Measurements from ENCODE around the gene POLR2J.
"Not testable (repeated sequence)": the region's sequence is repeated elsewhere in the genome, so short reads cannot be mapped to it uniquely, and the experiment has no call there.

DNA sequence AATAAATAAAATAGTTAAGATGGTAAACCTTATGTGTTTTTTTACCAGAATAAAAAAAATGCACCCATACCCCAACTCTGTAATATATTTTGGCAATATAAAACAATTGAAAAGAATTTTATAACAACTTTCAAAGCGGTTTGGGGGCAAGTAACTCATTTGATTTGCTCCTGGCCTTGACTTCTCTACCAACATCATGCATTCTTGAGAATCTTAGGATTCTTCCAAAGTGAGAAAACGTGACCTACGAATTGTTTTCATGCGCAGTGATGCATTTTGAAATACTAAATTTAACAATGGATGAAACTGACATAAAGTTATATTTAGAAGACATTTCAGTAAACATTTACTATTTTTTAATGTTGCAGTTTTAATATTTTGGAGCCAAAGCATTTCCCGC, 42.1 kb upstream of the POLR2J start:
- TF ChIP-seq, protein P1, sequence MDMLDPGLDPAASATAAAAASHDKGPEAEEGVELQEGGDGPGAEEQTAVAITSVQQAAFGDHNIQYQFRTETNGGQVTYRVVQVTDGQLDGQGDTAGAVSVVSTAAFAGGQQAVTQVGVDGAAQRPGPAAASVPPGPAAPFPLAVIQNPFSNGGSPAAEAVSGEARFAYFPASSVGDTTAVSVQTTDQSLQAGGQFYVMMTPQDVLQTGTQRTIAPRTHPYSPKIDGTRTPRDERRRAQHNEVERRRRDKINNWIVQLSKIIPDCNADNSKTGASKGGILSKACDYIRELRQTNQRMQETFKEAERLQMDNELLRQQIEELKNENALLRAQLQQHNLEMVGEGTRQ (CRISPR knock-in tag; IDR thresholded peaks at IDR 0.05): not testable (repeated sequence)
- TF ChIP-seq CREM (CRISPR knock-in tag; IDR thresholded peaks at IDR 0.05); ESRRA (CRISPR knock-in tag; IDR thresholded peaks at IDR 0.05; ENCODE audit: borderline replicate concordance); SP1 (CRISPR knock-in tag; conservative IDR thresholded peaks at IDR 0.05); KAT7 (CRISPR knock-in tag; IDR thresholded peaks at IDR 0.05; ENCODE audit: borderline replicate concordance); SMAD3 (CRISPR knock-in tag; IDR thresholded peaks at IDR 0.05; ENCODE audit: borderline replicate concordance): not testable (repeated sequence)
- TF ChIP-seq, protein P2, sequence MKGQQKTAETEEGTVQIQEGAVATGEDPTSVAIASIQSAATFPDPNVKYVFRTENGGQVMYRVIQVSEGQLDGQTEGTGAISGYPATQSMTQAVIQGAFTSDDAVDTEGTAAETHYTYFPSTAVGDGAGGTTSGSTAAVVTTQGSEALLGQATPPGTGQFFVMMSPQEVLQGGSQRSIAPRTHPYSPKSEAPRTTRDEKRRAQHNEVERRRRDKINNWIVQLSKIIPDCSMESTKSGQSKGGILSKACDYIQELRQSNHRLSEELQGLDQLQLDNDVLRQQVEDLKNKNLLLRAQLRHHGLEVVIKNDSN (CRISPR knock-in tag; IDR thresholded peaks at IDR 0.05): not testable (repeated sequence)
- TF ChIP-seq, protein P3, sequence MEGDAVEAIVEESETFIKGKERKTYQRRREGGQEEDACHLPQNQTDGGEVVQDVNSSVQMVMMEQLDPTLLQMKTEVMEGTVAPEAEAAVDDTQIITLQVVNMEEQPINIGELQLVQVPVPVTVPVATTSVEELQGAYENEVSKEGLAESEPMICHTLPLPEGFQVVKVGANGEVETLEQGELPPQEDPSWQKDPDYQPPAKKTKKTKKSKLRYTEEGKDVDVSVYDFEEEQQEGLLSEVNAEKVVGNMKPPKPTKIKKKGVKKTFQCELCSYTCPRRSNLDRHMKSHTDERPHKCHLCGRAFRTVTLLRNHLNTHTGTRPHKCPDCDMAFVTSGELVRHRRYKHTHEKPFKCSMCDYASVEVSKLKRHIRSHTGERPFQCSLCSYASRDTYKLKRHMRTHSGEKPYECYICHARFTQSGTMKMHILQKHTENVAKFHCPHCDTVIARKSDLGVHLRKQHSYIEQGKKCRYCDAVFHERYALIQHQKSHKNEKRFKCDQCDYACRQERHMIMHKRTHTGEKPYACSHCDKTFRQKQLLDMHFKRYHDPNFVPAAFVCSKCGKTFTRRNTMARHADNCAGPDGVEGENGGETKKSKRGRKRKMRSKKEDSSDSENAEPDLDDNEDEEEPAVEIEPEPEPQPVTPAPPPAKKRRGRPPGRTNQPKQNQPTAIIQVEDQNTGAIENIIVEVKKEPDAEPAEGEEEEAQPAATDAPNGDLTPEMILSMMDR (IDR thresholded peaks at IDR 0.05): not testable (repeated sequence)
- TF ChIP-seq, protein P4, sequence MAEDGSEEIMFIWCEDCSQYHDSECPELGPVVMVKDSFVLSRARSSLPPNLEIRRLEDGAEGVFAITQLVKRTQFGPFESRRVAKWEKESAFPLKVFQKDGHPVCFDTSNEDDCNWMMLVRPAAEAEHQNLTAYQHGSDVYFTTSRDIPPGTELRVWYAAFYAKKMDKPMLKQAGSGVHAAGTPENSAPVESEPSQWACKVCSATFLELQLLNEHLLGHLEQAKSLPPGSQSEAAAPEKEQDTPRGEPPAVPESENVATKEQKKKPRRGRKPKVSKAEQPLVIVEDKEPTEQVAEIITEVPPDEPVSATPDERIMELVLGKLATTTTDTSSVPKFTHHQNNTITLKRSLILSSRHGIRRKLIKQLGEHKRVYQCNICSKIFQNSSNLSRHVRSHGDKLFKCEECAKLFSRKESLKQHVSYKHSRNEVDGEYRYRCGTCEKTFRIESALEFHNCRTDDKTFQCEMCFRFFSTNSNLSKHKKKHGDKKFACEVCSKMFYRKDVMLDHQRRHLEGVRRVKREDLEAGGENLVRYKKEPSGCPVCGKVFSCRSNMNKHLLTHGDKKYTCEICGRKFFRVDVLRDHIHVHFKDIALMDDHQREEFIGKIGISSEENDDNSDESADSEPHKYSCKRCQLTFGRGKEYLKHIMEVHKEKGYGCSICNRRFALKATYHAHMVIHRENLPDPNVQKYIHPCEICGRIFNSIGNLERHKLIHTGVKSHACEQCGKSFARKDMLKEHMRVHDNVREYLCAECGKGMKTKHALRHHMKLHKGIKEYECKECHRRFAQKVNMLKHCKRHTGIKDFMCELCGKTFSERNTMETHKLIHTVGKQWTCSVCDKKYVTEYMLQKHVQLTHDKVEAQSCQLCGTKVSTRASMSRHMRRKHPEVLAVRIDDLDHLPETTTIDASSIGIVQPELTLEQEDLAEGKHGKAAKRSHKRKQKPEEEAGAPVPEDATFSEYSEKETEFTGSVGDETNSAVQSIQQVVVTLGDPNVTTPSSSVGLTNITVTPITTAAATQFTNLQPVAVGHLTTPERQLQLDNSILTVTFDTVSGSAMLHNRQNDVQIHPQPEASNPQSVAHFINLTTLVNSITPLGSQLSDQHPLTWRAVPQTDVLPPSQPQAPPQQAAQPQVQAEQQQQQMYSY (CRISPR knock-in tag; IDR thresholded peaks at IDR 0.05): not testable (repeated sequence)
